ENCODE measurements around the gene MRGPRX2. TPM values are rescaled to one million over a fixed set of nuclear protein-coding genes. Genes with fewer than 3 reads are reported as not detected.

The MRGPRX2 gene
- total RNA-seq, 1 donor: not detected

GRCh38 chr11:19027829-19028595 is 32.5 kb downstream of the MRGPRX2 start:
- Histone ChIP-seq H3K4me1 (ENCODE audit: insufficient read depth, low read length) (no peaks in the 10 kb centered on the region), H3K4me2 (ENCODE audit: insufficient read depth, low read length) (no peak overlapping the region), H3K36me3 (ENCODE audit: insufficient read depth, low read length) (no peaks in the 10 kb centered on the region), H2AFZ (ENCODE audit: low read length) (no peak overlapping the region), H3K27ac (ENCODE audit: low read depth, low read length) (no peak overlapping the region), H3K4me3 (ENCODE audit: insufficient read depth, low read length) (no peak overlapping the region), H3K9me3 (ENCODE audit: low read depth, low read length) (no peaks in the 10 kb centered on the region), H3K79me2 (ENCODE audit: insufficient read depth, low read length) (no peaks in the 10 kb centered on the region), H3K27me3 (ENCODE audit: insufficient read depth, low read length) (peaks cover 10% of the 10 kb centered on the region), H4K20me1 (ENCODE audit: insufficient read depth, low read length) (no peaks in the 10 kb centered on the region)
- no peak for TF ChIP-seq CTCF (IDR thresholded peaks at IDR 0.05; ENCODE audit: extremely low read depth, low read depth, low read length)
- DNase-seq (ENCODE audit: insufficient read length, low spot score, missing footprints): no peak

- no peaks in the 10 kb centered on the region for H3K9me3 ChIP-seq (ENCODE audit: low read depth, low read length)
- H3K27me3 ChIP-seq (ENCODE audit: insufficient read depth, low read length): peaks cover 10% of the 10 kb centered on the region
- TF ChIP-seq CTCF (IDR thresholded peaks at IDR 0.05; ENCODE audit: extremely low read depth, low read depth, low read length): no peak
- no peaks in the 10 kb centered on the region for H3K79me2 ChIP-seq (ENCODE audit: insufficient read depth, low read length)
- no peak overlapping the region for H3K27ac ChIP-seq (ENCODE audit: low read depth, low read length)
- H2AFZ ChIP-seq (ENCODE audit: low read length): no peak overlapping the region
- no peaks in the 10 kb centered on the region for H3K4me1 ChIP-seq (ENCODE audit: insufficient read depth, low read length)
- H3K4me3 ChIP-seq (ENCODE audit: insufficient read depth, low read length): no peak overlapping the region
- no peaks in the 10 kb centered on the region for H4K20me1 ChIP-seq (ENCODE audit: insufficient read depth, low read length)
- no peak overlapping the region for H3K4me2 ChIP-seq (ENCODE audit: insufficient read depth, low read length)
- H3K36me3 ChIP-seq (ENCODE audit: insufficient read depth, low read length): no peaks in the 10 kb centered on the region
- no peak for DNase-seq (ENCODE audit: insufficient read length, low spot score, missing footprints)
Measured at GRCh38 chr11:19026862-19027261, 33.7 kb downstream of the MRGPRX2 start.

GRCh38 chr11:19025481-19026406 is 34.8 kb downstream of the MRGPRX2 start:
- H4K20me1 ChIP-seq (ENCODE audit: insufficient read depth, low read length): no peaks in the 10 kb centered on the region
- H3K27me3 ChIP-seq (ENCODE audit: insufficient read depth, low read length): peaks cover 10% of the 10 kb centered on the region
- no peak overlapping the region for H3K27ac ChIP-seq (ENCODE audit: low read depth, low read length)
- no peak overlapping the region for H3K4me2 ChIP-seq (ENCODE audit: insufficient read depth, low read length)
- DNase-seq (ENCODE audit: insufficient read length, low spot score, missing footprints): no peak
- H3K4me1 ChIP-seq (ENCODE audit: insufficient read depth, low read length): no peaks in the 10 kb centered on the region
- H2AFZ ChIP-seq (ENCODE audit: low read length): no peak overlapping the region
- no peak for TF ChIP-seq CTCF (IDR thresholded peaks at IDR 0.05; ENCODE audit: extremely low read depth, low read depth, low read length)
- H3K36me3 ChIP-seq (ENCODE audit: insufficient read depth, low read length): no peaks in the 10 kb centered on the region
- no peaks in the 10 kb centered on the region for H3K79me2 ChIP-seq (ENCODE audit: insufficient read depth, low read length)
- no peaks in the 10 kb centered on the region for H3K9me3 ChIP-seq (ENCODE audit: low read depth, low read length)
- H3K4me3 ChIP-seq (ENCODE audit: insufficient read depth, low read length): no peak overlapping the region

GRCh38 chr11:19020831-19021230 is 39.7 kb downstream of the MRGPRX2 start:
- no peak for DNase-seq (ENCODE audit: insufficient read length, low spot score, missing footprints)
- H3K9me3 ChIP-seq (ENCODE audit: low read depth, low read length): no peaks in the 10 kb centered on the region
- TF ChIP-seq CTCF (IDR thresholded peaks at IDR 0.05; ENCODE audit: extremely low read depth, low read depth, low read length): no peak
- H3K4me3 ChIP-seq (ENCODE audit: insufficient read depth, low read length): no peak overlapping the region
- H3K36me3 ChIP-seq (ENCODE audit: insufficient read depth, low read length): no peaks in the 10 kb centered on the region
- H3K4me1 ChIP-seq (ENCODE audit: insufficient read depth, low read length): no peaks in the 10 kb centered on the region
- no peaks in the 10 kb centered on the region for H4K20me1 ChIP-seq (ENCODE audit: insufficient read depth, low read length)
- H3K27ac ChIP-seq (ENCODE audit: low read depth, low read length): no peak overlapping the region
- no peaks in the 10 kb centered on the region for H3K79me2 ChIP-seq (ENCODE audit: insufficient read depth, low read length)
- no peak overlapping the region for H3K4me2 ChIP-seq (ENCODE audit: insufficient read depth, low read length)
- no peak overlapping the region for H2AFZ ChIP-seq (ENCODE audit: low read length)
- no peaks in the 10 kb centered on the region for H3K27me3 ChIP-seq (ENCODE audit: insufficient read depth, low read length)
